Fibroblast of peridontal ligament (primary cell): ENCODE results near the gene ZNF606.

Experiments used
- DNase-seq: peaks from one replicate; pipeline ENCODE4 v3.0.0-alpha.2; 2010; ENCODE audit errors: extremely low read depth

The ZNF606 gene

DNA sequence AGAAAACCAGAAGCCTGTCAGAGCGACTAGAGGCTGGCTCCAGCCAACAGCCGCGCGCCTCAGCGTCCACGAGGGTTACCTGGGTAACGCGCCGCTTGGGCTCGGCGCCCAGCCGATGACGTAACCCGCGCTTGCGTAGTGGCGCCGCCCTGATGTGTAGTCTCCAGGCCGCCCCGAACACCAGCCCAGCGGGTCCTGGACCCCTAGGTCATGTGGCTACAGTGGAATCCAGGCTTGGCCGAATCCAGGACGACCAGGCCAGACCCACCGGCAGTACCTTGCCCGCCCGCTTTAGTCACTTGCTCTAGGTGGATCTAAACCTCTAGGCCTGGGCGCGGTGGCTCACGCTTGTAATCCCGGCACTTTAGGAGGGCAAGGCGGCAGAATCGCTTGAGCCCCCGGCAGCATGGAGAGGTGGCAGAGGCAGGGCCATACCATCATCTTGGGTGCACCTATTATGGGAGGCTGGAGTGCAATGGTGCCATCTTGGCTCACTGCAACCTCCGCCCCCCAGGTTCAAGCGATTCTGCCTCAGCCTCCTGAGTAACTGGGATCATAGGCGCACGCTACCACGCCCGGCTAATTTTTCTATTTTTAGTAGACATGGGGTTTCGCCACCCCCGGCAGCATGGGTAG is 7.2 kb upstream of the ZNF606 start:
- DNase-seq: peak; percentile 71

DNA sequence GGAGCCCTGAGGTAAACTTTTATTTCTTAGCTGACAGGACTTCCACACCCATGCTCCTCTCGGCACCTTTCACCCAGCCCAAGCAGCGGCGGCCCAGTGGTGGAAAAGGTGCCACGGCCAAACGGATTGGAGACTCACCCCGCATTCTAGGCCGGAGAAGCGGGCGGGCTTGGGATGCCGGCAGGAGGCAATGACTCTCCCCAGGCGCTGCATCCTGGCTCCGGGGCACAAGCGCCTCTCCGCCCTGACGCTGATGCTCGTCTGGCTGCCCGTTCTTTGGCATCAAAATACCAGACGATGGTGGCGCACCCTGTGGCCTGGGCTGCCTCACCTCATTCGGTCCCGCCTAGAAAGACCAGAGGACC is 6.7 kb upstream of the ZNF606 start:
- no peak for DNase-seq

DNA sequence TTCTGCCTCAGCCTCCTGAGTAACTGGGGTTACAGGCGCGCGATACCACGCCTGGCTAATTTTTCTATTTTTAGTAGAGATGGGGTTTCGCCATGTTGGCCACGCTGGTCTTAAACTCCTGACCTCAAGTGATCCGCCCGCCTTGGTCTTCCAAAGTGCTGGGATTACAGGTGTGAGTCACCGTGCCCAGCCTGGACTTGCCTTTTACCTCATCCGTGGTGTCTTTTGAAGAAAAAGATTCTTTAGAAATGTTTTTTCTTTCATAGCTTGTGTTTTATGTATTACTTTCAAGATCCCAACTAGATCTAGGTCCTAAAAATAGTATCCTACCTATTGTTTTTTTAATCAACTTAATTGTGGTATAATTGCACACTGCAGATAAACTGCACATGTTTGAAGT is 6.3 kb upstream of the ZNF606 start:
- peak; percentile 2 for DNase-seq

DNA sequence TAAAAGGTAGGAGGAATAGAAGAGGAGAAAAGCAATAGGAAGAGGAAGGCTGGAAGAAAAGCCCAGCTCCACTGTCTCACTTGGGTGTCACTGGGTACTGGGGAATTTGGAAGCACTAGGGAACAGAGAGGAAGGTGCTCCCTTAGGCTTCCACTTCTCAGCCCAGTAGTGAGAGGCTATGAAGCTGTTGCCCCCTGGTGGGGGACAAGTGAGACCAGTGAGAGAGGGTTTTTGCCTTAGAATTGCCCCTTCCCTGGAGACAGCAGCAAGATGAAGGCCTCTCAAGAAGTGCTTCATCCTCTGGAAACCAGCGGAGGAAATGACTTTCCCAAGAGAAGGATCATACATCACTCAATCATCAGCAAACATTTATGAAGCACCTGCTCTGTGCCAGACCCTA is 4.7 kb upstream of the ZNF606 start:
- no peak for DNase-seq

DNA sequence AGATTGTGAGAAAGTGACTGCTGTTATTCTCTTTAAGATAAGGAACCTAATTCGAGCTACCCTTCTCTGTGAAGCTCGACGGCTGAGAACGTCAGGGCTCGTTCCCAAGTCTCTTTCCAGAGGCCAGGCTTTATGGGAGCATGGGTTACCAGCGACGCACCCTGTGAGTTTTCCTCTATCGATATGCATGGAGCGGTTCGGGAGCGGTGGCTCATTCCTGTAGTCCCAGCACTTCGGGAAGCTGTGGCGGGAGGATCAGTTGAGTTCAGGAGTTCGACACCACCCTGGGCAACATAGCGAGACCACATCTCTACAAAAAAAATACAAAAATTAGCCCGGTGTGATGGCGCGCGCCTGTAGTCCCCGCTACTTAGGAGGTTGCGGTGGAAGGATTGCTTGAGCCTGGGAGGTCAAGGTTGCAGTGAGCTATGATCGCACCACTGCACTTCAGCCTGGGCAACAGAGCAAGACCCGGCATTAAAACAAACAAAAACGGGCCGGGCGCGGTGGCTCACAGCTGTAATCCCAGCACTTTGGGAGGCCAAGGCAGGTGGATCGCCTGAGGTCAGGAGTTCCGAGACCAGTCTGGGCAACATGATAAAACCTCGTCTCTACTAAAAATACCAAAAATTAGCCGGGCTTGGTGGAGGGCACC is 681 bp upstream of the ZNF606 start:
- peak; percentile 35 for DNase-seq

DNA sequence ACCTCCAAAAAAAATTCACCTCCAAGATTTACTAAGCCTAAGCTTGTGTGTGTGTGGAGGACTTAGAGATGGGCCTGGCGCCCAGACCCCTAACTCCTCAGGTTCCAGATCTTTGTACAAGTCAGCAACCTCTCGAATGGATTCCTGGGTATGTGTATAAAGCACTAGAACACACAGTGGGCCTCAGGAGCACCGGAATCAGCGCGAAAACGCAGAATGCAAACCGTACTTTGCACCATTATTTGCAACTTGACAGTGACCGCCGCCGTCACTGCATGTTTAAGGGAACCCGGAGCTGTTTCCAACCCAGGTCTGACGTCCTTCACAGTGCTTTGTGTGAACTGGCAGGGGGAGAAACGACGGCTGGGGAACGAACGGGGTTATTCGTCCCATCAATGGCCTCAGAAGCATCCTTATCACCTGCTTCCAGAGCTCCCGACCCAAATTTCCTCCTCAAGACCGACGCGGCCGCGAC is 688 bp downstream of the ZNF606 start:
- DNase-seq: peak; percentile 25

DNA sequence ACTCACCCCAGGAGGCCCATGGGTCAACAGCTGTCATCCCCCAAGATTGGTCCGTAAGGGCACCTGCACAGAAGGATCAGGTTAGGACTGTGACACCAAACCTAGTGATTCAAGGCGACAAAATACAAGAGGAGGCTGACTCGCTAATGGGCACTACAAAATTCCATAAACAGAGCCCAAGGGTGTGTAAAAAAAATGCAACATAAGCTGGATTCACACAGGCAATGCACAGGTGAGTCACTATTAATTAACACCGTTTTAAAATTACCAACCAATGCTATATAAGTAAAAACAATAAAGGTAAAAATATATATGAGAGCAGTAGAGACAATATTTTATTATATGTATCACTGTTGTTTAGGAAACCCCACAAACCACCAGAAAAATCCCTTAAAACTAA is 1.9 kb downstream of the ZNF606 start:
- DNase-seq: no peak

DNA sequence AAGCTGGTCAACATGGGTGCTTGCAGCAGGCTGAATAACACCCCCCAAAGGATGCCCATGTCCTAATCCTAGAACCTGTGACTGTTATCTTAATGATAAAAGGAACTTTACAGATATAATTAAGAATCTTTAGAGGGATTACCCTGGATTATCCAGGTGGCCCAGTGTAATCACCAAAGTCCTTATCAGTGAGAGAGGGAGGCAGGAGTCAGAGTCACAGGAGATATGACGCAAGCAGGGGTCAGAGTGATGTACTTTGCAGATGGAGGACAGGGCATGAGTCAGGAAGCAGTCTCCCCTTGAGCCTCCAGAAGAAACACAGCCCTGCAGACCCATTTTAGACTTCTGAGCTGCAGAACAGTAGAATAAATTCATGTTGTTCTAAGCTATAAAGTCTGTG is 9.8 kb downstream of the ZNF606 start:
- DNase-seq: no peak

DNA sequence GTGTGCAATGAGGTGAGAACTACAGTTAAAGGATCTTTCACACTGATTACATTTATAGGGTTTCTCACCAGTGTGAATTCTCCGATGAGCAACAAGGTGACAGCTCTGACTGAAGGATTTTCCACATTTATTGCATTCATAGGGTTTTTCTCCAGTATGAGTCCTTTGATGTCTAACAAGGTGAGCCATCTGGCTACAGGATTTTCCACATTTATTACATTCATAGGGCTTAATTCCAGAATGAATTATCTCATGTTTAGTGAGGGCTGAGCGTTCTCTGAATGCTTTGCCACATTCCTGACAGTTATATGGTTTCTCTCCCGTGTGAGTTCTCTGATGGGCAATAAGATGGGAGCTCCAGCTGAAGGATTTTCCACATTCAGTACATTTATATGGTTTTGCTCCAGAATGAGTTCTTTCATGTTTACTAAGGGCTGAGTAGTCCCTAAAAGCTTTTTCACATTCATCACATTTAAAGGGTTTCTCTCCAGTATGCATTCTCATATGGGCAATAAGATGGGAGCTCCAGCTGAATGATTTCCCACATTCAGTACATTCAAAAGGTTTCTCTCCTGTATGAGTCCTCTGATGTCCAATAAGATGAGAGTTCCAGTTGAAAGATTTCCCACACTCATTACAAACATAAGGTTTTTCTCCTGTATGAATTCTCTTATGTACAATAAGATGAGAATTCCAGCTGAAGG is 23.9 kb downstream of the ZNF606 start:
- DNase-seq: peak; percentile 13

DNA sequence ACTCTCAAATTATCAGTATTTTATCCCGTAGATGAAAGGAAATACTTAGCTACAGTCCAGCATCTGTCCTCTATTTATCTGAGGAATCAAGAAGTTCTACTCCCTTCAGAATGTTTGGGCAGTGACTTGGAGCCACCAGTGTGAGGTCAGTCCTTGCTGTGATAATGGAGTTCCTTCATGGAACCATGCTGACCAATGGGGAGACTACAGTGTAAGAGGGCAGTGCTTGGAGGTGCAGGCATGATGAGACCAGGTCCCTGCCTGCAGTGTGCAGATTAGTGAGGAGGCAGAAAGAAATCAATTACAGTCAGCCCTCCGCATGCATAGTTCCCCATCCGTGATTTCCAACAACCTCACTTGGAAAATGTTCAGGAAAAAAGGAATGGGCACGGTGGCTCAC is 28.2 kb downstream of the ZNF606 start, which contains the start of gene C19orf18:
C19orf18 (minus strand) TSS at position 101 of the 400 bp plus-strand sequence. CDS start 102 bp downstream, outside the sequence.
- DNase-seq: no peak

DNA sequence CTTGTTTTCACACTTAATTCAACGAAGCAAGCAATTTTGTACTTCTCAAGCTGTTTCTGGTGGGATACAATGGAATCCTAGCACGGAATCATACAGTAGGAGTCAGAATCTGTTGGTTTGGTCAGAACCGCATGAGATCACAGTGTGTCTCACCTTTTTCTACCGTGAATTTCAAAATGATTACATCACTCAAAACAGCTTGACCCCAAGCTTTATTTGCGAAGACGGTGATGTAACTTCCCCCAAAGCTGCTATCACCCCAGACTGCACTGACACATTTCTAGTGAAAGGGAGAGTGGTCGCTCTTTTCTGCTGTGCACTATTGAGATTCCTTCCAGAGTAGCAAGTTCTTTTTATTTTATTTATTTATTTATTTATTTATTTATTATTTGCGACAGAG is 37.9 kb downstream of the ZNF606 start:
- DNase-seq: no peak

DNA sequence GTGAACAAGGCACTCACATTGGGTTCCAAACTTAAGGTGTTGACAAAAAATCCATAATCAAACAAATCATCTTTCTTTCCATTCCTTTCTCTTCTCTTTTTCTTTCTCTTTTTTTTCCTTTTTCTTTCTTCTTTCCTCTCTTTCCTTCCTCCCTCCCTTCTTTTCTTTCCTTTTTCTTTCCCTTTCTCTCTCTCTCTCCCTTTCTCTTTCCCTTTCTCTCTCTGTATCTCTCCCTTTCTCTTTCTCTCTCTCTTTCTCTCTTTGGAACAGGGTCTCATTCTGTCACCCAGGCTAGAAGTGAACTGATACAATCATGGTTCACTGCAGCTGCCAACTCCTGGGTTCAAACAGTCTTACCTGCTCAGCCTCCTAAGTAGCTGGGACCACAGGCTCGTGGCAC is 40.8 kb downstream of the ZNF606 start:
- no peak for DNase-seq

DNA sequence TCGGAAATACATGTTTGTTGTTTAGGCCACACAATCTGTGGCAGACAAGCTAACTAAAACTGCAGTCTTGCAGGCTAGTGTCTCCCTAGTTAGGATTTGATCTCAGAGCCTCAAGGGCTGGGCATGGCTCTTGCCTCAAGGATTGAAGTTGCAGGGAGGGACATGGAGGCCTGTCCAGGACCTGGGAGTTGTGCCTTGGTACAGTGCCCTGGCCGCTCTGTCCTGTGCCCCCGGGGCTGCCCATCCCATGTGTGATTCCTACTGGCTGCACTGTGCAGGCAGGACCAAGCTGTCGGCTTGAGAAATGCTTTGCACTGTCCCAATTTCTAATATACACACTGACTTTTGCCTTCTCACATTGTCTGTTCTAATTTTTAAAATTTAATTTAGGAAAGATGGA is 47.6 kb downstream of the ZNF606 start:
- DNase-seq: no peak

DNA sequence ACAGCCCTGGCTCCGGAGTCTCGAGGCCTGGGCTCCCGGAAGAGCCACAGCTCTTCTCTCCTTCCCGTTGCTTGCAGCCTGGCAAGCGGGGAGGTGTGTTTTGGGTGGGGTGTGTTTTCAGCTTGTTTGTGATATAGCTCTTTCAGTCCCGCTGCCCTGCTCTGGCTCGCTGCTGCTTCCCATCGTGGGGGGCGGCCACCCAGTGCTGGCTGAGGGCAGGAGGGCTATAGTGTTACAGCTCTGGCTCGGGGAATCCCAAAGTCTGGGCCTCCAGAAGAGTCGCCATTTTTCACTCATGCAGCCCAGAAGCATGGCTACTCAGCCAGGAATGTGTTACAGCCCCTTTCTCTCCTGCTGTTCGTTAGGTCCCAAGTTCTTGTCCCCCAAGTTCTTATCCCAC is 52.9 kb downstream of the ZNF606 start:
- no peak for DNase-seq

DNA sequence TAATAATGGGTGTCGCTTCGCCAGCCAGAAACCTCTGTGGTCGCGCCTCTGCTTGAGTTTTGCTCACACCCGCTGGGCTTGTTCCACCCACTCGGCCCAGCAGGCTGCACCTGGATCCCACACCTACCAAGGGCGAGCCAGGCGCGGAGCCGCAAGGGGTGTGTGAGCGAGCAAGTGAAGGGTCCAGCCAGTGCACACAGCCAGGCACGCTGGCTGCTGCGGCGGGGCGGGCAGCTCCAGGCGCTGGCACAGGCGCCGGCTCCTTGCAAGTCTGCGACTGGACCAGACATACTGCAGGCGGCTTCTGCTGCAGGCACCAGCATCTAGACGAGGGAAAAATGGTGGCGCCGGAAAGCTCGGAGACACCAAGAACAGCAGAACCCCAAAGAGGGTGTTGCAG is 53.3 kb downstream of the ZNF606 start:
- no peak for DNase-seq

DNA sequence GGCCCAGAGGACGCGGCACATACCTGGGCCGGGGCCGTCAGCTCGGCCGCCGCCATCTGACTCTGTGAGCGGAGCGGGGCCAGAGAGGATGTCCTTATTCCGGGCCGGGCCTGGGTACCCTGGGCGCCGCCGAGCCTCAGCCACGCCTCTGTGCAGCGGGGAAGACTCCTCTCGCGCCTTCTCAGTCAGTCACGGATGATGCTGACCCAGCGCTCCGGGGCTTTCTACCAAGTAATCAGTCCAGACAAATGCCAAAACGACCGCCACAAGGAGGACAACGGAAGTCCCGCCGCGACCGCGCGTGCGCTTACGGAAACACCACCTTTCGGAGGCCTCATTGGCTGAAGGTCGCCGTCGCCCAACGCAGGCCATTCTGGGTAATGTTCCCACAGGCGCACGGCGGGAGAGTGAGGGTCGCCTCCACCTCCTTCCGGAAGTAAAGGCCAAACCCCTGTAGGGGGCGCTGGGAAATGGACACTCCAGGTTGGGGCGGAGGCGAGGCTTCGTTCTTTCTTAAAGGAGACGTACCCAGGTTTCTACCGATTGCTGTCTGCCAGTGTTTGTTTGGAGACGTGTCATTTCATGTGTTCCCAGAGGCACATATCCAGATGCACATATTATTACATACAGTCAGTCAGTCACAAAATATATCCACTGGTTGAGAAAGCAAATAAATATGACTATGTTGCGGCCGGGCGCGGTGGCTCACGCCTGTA is 55.0 kb downstream of the ZNF606 start, which contains the start of gene ZNF256:
ZNF256 (minus strand) TSS at position 288 of the 716 bp plus-strand sequence; CDS start at position 56, 232 bp downstream.
- DNase-seq: peak; percentile 95

DNA sequence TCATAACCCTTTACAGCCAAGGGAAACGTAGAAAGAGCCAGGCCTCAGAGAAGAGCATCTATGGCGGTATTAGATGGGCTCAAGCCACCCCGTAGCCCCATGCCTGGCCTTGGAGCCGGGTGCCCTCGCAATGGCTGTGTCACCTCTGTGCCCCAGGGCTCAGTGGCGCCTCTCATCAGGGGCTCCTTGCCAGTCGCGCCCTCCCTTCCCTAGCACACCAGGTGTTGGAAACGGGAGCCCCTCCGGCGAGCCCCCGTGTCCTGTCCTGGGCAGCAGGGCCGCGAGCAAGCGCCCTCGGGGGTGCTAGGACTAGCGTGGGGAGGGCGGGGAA is 55.6 kb downstream of the ZNF606 start:
- DNase-seq: no peak

DNA sequence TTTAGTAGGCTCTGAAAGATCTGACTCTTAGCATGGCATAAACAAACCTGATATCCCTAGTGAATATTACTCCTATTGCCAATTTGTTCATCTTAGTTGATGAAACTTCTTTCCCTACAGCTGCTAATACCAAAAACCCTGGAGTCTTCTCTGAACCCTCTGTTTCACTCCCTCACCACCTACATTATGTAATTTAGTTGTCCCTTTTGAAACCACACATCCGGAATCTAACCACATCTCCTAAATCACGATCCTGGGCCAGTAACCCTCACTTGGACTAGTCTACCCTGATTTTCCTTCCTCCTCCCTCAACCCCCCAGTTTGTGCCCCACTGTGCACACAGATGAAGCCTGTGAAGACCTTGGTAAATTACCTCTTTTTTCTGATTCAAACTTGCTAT is 56.3 kb downstream of the ZNF606 start:
- no peak for DNase-seq

DNA sequence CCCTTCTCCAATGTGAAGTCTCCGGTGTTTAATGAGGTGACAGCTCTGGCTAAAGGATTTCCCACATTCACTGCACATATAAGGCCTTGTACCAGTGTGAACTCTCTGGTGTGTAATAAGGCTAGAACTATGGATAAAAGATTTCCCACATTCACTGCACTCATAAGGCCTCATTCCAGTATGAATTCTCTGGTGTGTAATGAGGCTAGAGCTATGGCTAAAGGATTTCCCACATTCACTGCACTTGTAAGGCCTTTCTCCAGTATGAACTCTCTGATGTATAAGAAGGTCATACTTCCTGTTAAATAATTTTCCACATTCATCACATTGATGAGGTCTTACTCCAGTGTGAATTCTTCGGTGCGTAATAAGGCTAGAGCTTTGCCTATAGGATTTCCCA is 61.0 kb downstream of the ZNF606 start:
- DNase-seq: no peak

DNA sequence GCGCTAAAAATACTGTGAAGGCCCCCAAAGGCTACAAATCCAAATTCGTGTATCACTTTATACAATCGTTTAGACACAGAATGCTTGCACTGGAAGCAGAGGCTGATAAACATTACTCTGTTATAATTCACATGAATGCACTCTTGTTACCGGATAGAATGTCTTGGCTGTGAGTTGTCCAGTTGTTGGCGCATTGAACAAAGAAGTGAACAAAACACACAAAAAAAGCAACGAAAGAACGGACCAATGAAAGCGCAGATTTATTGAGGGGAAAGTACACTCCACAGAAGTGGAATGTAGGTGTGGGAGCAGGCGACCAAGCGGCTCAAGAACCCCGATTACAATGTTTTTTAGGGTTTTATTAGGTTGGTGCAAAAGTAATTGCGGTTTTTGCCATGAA is 66.9 kb downstream of the ZNF606 start:
- no peak for DNase-seq

DNA sequence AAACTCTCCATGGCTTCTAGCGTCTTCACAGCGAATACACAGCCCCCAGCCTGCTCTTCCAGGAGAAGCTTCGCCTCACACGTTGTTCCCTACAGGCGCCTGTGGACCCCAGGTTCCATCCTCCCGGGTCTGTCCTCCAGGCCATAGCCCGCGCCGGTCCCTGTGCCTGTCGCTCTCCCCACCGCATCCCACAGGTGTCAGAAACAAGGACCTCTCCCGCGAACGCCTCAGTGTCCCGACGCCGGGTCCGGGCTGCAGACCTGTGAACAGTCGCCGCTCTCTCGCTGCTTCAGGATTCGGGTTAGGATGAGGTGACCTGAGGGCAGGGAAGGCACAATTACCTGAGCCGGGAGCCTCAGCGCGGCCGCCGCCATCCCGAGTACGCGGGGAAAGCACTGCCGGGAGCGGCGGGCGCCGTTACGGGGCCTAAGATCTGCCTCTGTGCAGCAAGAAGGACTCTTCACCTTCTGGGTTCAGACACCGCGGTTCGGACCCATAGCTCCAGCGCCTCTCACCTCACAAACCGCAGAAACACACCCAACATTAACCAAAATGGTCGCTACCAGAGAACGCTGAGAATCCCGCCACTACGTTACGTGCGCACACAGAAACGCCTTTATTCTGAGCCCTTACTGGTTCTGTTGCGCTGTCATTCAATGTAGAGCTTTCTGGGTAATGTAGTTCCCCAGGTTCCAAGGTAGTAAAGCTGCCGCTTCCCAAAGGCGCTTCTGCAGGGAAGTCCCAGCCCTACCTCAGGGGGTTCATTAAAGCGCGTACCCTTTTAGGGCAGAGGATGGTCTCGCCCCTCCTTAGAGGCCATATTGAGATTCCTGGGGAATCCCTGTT is 67.6 kb downstream of the ZNF606 start, which contains the start of gene ZNF418:
ZNF418 (minus strand) TSS at position 583 of the 846 bp plus-strand sequence. CDS start 1,580 bp downstream, outside the sequence.
- DNase-seq: peak; percentile 88
